IMR-90 (cell line): ENCODE data around the gene CCNYL1.

Source experiments
- FOS ChIP-seq: fragments of 150-350 bp; IDR thresholded peaks from 2 replicates; pipeline ENCODE4 v1.6.1; 2016; ENCODE audit warnings: low read depth, low read length
- POLR2A ChIP-seq: IDR thresholded peaks from 2 replicates; pipeline ENCODE4 v1.6.1; 2012; ENCODE audit warnings: mild to moderate bottlenecking, low read depth, low read length
- SMC3 ChIP-seq: fragments of 150-350 bp; IDR thresholded peaks from 2 replicates; pipeline ENCODE4 v1.6.1; 2016; ENCODE audit warnings: low read depth, mild to moderate bottlenecking, antibody characterized with exemption, low read length, moderate library complexity

DNA sequence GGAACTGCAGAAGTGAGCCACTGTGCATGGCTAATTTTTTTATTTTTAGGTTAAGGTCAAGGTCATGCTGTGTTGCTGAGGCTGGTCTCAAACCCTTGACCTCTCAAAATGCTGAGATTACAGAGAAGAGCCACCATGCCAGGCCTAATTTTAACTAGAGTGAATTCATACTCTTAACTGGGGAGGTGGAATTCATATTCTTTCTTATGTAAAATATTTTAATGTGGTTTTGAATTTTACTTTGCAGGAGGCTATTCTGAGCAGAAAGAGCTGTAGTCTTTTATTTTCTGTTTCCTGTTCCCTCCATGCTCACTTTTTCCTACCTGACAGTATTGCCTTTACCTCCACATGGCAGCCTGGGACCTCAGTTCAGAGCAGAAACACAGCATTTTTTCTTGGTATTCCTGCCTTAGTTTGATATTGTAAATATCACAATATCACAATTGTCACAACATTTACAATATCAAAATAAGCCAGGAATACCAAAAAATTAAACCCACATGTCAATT lies 37.1 kb upstream of the CCNYL1 start:
- no peak for TF ChIP-seq FOS
- TF ChIP-seq POLR2A: no peak
- TF ChIP-seq SMC3: no peak
